ENCODE results near the gene SEC24B. TPM values are rescaled to one million over a fixed set of nuclear protein-coding genes. Genes with fewer than 3 reads are reported as not detected.

The SEC24B gene
- total RNA-seq, 1 experiment from 2014 or later: 29.0 TPM

DNA sequence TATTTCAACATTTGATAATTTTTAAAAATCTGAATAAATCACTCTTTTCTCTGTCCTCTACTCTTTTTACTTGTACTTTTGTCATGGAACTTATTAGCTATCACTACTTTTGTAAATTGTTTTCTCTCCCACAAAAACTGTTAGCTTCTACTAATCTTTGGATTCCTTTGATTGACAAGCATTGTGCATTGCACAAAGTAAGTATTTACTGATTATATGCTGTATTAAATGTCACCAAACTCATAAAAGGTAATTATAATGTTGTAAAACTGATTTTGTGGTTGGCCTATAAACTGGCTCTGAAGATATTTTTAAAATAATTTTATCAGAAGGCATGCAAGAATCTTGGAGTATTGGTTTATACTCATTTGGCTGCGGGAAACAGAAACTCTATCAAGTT, 15.0 kb upstream of the SEC24B start:
- Mint-ChIP-seq H3K4me3 (ENCODE audit: unreplicated experiment) (no peak overlapping the region), H3K4me1 (ENCODE audit: low read depth, unreplicated experiment) (peaks cover 6% of the 10 kb centered on the region), H3K9me3 (ENCODE audit: unreplicated experiment) (no peaks in the 10 kb centered on the region), H3K36me3 (ENCODE audit: insufficient read depth, unreplicated experiment) (no peaks in the 10 kb centered on the region), H3K27ac (ENCODE audit: unreplicated experiment) (no peak overlapping the region), H3K27me3 (ENCODE audit: insufficient read depth, unreplicated experiment) (peaks cover 2% of the 10 kb centered on the region)
- CTCF ChIA-PET: no interaction called here
- Histone ChIP-seq H3K4me1 (peaks cover 9% of the 10 kb centered on the region; the same call in 1 of the 2 replicates), H3K27me3 (replicated peaks; ENCODE audit: control insufficient read depth, insufficient read depth, low read length) (no peaks in the 10 kb centered on the region), H3K36me3 (ENCODE audit: control insufficient read depth, insufficient read depth, low read length) (no peaks in the 10 kb centered on the region), H3K4me3 (ENCODE audit: low read depth, low read length) (no peak overlapping the region), H3K9me3 (no peaks in the 10 kb centered on the region)
- no TSS peak for BruUV-seq (replicated peaks)
- POLR2A ChIA-PET: no interaction called here
- intact Hi-C loops (cut with micrococcal nuclease; ENCODE audit: unreplicated experiment): no loop called here
- no peak for DNase-seq
- TF ChIP-seq CTCF (IDR thresholded peaks at IDR 0.05; ENCODE audit: insufficient read depth in 1 of 2, low read depth in 1 of 2, low read length in 1 of 2, severe bottlenecking in 1 of 2, unreplicated experiment in 1 of 2): no peak

- intact Hi-C loops (cut with micrococcal nuclease; ENCODE audit: unreplicated experiment): no loop called here
- no TSS peak for BruUV-seq (replicated peaks)
- no peaks in the 10 kb centered on the region for H3K36me3 ChIP-seq (ENCODE audit: control insufficient read depth, insufficient read depth, low read length)
- no peaks in the 10 kb centered on the region for H3K9me3 ChIP-seq
- H3K9me3 Mint-ChIP-seq (ENCODE audit: unreplicated experiment): no peaks in the 10 kb centered on the region
- no peak for DNase-seq
- H3K4me1 Mint-ChIP-seq (ENCODE audit: low read depth, unreplicated experiment): peaks cover 6% of the 10 kb centered on the region
- no peaks in the 10 kb centered on the region for H3K36me3 Mint-ChIP-seq (ENCODE audit: insufficient read depth, unreplicated experiment)
- no peak overlapping the region for H3K27ac Mint-ChIP-seq (ENCODE audit: unreplicated experiment)
- no peaks in the 10 kb centered on the region for H3K27me3 Mint-ChIP-seq (ENCODE audit: insufficient read depth, unreplicated experiment)
- ChIA-PET POLR2A (no interaction called here), CTCF (no interaction called here)
- H3K4me1 ChIP-seq: peaks cover 9% of the 10 kb centered on the region; the same call in 1 of the 2 replicates
- H3K4me3 ChIP-seq (ENCODE audit: low read depth, low read length): no peak overlapping the region
- no peak for TF ChIP-seq CTCF (IDR thresholded peaks at IDR 0.05; ENCODE audit: insufficient read depth in 1 of 2, low read depth in 1 of 2, low read length in 1 of 2, severe bottlenecking in 1 of 2, unreplicated experiment in 1 of 2)
- H3K27me3 ChIP-seq (replicated peaks; ENCODE audit: control insufficient read depth, insufficient read depth, low read length): no peaks in the 10 kb centered on the region
- no peak overlapping the region for H3K4me3 Mint-ChIP-seq (ENCODE audit: unreplicated experiment)
These were observed 13.9 kb upstream of the SEC24B start for GRCh38 chr4:109419679-109420078.

DNA sequence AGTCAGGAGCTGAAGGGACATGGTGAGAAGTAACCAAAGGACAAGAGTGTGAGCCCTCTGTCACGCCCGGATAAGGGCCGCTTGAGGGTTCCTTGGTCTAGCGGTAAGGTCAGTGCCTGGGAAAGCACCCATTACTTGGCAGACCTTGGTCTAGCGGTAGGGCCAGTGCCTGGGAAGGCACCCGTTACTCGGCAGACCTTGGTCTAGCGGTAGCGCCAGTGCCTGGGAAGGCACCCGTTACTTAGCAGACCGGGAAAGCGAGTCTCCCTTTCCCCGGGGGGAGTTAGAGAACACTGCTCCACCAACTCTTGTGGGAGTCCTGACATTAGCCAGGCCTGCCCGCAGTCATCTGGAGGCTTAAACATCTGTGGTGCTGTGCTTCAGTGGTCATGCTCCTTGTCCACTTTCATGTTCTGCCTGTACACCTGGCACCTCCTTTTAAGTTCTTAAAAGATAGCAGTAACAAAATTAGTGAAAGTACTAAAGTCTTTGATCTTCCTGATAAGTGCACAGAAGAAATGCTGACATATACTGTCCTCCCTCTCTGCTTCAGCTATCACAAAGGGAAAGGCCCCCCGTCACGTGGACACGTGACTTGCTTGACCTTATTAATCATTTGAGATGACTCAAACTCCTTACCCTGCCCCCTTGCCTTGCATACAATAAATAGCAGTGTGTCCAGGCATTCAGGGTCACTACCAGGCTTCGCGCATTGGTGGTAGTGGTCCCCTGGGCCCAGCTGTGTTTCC, 9.3 kb upstream of the SEC24B start:
- peaks cover 9% of the 10 kb centered on the region; the same call in 1 of the 2 replicates for H3K4me1 ChIP-seq
- ChIA-PET CTCF (interaction anchor here (0.6 kb wide), 1 partner anchor 549 kb away, joined by 7 read pairs; no protein-coding TSS in a partner anchor), POLR2A (no interaction called here)
- Mint-ChIP-seq H3K4me1 (ENCODE audit: low read depth, unreplicated experiment) (peaks cover 6% of the 10 kb centered on the region), H3K27me3 (ENCODE audit: insufficient read depth, unreplicated experiment) (no peaks in the 10 kb centered on the region), H3K9me3 (ENCODE audit: unreplicated experiment) (no peaks in the 10 kb centered on the region), H3K27ac (ENCODE audit: unreplicated experiment) (no peak overlapping the region), H3K36me3 (ENCODE audit: insufficient read depth, unreplicated experiment) (no peaks in the 10 kb centered on the region), H3K4me3 (ENCODE audit: unreplicated experiment) (no peak overlapping the region)
- no peaks in the 10 kb centered on the region for H3K27me3 ChIP-seq (replicated peaks; ENCODE audit: control insufficient read depth, insufficient read depth, low read length)
- DNase-seq: peak in 1 of 2 experiments; percentile 44
- intact Hi-C loops (cut with micrococcal nuclease; ENCODE audit: unreplicated experiment): no loop called here
- no peak for TF ChIP-seq CTCF (IDR thresholded peaks at IDR 0.05; ENCODE audit: insufficient read depth in 1 of 2, low read depth in 1 of 2, low read length in 1 of 2, severe bottlenecking in 1 of 2, unreplicated experiment in 1 of 2)
- H3K36me3 ChIP-seq (ENCODE audit: control insufficient read depth, insufficient read depth, low read length): no peaks in the 10 kb centered on the region
- no peaks in the 10 kb centered on the region for H3K9me3 ChIP-seq
- no peak overlapping the region for H3K4me3 ChIP-seq (ENCODE audit: low read depth, low read length)
- no TSS peak for BruUV-seq (replicated peaks)
